GM19397 (cell line): ENCODE data around the gene UCK2.

ENCODE experiments used
- ATAC-seq: cut with Tn5 transposase; IDR thresholded peaks from one replicate; pipeline ENCODE4 v1.9.1; 2021; ENCODE audit warnings: mild to moderate bottlenecking, moderate library complexity; ENCODE audit not compliant: unreplicated experiment

The UCK2 gene

DNA sequence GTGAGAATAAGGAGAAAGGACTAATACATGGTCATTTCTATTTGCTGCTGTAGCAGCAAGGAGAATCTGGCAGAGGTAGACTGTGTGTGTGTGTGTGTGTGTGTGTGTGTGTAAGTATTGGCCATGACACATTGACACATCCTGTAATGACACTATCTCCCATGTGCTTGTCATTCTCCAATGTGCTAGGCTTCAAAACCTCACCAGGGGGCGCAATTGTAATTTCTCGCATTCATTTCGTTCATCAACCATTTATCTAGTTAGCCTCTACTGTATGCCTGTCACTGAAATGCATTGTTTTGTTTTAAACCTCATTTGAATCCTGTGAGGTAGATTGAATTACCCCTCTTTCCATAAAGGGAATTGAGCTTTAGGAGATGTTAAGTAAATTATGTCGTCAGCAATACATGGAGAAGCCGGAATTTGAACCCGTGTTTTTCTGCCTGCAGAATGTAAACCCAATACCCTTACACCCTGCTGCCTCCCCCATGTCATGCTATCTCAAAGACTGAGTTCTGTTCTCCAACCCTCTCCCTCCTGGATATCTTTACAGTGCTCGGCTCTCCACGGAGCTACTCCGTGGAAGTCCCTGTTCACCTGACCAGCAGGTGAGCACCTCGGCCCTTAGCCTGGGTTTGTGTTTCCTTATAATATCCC, 100.8 kb downstream of the UCK2 start:
- ATAC-seq: no peak

DNA sequence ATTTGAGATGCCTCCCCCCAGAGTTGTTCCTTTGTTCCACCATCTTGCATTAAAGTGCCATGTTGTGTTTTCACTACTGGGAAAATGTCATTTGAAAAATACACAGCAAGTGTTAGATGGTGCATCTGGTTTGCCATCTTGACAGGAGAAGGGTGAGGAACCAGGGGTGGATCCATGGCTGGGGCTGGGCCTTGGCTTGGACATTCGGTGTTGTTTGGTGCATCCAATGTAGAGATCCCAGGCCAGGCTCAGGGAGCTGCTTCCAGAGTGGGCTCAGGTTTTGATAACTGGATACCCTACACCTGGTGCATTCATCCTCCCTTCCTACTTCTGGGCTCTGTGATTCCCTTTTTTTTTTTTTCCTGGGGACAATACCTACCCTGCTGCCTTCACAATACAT, 103.5 kb downstream of the UCK2 start:
- ATAC-seq: no peak

DNA sequence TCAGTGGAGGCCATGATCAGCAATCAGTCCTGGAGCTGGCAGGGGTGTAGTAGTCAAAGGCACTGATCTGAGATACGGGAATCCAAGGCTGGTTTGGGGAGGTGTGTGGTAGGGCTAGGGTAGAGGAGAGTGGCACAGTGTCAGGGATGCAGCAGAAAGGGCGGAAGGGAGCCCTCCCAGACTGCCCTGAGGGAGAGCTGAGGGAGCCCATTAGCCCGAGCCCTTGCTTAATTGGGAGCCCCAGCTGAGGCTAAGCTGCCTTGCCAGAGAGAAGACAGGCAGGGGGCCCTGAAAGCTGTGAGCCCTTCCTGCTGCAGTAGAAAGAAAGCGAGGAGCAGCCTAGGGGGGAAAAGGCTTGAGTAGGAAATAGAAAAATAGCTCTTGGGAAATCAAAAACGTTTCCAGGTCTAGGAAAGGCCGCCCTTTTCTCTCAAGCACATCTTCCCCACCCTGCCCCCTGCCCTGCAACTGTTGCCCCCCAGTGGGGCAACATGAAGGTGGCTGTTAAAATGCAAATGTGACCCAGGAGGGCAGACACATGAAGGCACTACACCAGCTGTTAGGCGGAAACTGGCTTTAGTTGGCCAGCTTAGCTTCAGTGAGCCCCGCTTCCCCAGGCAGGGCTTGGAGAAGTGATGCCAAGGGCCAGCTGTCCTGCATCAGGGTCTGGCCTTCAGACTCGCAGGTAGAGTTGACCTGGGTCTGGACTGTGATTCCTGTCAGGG, 106.2 kb downstream of the UCK2 start:
- ATAC-seq: no peak

DNA sequence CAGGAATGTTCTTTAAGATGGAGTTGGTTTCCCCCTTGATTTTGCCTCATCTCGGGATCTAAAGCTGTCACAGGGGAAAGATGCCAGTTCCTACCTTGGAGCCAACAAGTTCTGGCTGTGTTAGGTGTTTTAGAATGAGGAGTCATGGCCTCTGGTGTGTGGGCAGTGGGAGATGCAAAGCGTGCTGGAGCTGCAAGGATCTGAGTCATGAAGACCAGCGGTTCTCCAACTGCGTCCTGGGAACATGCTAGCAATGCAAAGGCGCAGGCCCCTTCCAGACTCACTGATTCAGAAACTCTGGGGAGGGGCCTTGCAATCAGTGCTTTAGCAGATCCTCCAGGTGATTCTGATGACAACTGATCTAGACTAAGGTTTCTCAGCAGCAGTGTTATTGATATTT, 109.1 kb downstream of the UCK2 start:
- no peak for ATAC-seq

DNA sequence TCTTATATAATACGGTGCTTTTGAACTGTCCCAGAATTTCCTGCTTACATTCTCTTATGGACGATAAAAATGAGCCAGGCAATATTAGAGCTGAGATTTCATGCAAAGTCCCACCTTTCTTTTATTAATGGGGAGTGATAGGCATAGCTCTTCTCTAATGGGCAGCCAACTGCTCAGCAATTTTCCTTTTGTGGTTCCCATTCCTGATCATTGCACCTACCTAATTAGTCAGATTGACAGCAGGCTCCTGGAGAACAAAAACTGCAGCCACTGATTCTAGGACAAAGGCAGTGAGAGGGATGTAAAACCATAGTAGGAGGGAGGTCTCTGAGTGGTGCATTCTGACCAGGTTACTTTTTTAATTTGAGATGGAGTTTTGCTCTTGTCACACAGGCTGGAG, 110.4 kb downstream of the UCK2 start:
- ATAC-seq: no peak

DNA sequence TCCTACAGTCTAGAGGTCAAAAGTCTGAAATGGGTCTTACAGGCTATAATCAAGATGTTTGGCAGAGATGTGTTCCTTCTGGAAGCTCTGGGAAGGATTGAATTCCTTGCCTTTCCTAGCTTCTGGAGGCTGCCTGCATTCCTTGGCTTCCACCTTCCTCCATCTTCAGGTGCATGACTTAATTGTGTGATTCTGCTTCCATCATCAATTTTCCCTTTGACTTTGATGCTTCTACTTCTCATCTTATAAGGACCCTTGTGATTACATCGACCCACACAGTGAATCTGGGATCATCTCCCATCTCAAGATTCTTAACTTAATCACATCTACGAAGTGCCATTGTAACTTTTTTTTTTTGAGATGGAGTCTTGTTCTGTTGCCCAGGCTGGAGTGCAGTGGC, 111.4 kb downstream of the UCK2 start:
- ATAC-seq: no peak

DNA sequence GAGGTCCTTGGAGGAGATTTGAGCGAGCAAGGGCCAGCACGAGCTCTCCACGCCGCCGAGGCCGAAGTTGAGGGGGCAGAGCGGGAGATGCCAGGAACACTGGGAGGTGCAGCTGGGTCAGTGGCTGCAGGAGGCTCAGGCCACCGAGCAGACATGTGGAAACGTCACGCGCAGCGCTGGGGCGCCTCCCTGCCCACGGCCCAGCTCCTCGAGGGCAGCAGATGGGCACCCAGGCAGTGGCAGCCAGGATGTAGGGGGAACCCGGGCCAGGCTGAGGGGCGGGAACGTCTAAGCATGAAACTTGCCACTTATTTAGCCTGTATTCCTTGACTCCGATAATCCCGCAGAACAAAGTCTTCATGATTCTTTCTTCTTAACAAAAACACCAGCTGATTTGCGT, 114.1 kb downstream of the UCK2 start:
- ATAC-seq: no peak

DNA sequence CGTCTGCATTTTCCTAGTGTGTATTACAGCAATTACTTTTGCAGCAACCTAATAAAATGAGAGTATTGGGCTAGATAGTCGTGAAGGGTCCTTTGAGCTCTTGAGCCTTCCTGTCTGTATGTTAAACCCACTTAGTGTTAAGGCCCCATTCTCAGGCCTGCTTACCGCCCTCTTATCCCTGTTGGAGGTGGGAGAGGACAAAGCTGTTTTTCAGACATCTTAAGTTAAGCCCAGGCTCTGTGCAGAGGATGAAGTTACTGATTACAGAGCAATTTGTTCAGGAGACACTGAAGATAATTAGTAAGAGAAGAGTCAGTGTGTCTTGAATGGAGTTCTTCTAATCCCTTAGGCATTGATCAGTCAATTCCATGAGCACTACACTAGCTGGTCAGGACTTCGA, 114.6 kb downstream of the UCK2 start:
- no peak for ATAC-seq

DNA sequence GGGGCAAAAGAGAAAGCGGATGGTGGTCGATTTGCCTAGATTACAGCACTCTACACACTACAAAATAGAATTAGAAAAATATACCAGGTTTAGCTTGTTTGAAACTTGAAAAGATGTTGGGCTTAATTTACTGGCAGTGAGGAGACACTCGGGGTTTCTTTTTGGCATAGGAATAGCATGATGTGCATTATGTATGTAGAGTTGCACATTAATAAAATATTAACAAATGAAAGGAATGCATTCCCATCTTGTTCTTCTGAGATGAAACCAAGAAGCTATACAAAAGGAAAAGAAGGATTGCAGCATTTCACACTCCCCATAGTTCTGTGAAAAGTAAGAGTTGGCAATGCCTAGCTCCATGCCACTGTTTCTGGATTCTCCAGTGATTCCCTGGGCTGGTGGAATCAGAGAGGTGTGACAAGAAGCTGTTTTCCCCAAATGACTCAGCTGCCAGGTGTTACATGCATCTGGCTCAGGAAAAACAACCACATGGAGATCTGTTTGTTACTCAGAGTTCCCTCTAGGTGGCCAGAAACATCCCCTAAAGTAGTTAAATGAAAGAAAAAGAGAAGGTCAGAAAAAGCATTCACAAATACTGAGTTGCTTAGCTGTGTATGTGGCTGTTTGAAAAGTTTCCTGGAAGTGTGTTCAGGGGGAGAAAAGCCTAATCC, 115.6 kb downstream of the UCK2 start:
- no peak for ATAC-seq

DNA sequence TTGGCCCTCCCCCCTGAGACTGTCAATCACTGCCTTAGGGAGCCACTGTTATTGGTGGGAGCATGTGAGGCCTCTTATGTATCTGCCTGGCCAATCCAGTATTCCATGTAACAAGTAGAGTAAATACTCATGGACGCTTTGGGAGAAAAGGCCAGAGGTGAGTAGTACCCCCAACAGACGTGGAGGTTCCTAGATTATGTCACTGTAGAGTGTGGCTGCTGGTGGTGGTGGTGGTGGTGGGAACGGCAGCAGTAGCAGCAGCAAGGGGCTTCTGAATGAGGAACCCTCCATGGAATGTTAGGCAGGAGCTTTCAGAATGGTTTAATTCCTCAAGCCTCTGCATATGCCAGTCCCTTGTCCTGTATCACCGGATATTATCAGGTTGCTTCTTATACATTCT, 118.5 kb downstream of the UCK2 start:
- no peak for ATAC-seq

DNA sequence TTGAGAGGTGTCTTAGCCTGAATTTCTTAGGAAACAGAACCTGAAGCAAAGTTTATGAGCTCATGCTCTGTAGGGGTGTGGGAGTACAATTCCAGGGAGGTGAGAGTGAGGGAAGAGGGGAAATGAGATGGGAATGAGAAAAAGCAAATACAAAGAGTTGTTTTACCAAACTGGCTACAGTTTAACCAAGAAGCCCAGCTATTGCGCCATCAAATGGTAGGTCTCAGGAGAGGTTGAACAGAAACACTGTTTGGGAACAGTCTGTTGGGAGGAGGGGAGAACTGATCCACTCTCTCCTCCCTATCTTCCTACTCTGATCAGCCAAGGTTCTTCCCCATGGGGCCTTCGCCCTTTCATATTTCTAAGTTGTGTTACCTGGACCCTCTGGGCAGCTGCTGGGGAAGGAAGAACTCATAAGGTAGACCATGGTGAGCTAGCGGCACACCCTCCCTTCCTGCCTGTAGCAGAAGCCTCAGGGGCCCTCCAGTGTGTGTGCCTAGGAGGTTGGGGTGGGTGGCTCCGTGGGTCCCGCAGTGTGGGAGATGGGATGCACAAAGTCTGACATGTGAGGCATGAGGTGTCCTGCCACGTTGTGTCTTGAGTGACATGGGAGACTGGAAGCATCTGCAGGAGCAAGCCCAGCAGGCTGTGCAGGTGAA, 120.5 kb downstream of the UCK2 start:
- ATAC-seq: no peak

DNA sequence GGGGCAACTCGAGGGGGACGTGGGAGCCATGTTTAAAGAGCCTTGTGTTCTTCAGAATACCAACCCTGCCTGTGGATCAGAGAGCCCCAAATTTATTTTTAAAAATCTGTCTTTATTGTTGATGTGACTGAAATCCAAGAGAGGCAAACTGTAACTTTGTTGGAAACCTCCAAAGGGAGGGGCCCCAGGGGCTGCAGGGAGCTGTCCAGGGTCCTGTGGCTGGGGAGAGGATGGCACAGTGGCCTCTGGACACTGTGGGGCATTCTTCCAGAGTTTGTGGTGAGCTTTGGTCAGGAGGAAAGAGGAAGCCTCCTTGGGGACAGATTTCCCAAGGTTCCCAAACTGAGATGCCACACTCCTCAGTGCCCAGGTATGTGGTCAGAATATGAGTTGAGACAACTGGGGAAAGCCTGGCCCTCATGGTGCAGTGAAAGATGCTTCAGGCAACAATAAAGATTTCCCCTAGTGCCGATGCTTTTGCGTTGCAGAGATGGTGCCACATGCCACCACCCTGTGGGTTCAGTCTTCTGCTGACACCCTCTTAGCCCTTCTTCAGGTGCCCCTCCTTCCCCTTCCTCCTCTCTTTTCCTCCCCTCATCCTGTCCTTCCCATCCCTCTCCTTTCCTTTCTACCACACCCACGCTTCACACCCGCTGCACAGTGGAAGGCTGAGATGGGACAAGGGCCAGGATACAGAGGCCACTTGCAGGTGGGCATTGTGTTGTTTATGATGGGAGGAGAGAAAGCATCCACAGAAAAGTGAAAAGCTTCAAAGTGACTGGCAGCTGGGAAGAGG, 122.1 kb downstream of the UCK2 start:
- no peak for ATAC-seq

DNA sequence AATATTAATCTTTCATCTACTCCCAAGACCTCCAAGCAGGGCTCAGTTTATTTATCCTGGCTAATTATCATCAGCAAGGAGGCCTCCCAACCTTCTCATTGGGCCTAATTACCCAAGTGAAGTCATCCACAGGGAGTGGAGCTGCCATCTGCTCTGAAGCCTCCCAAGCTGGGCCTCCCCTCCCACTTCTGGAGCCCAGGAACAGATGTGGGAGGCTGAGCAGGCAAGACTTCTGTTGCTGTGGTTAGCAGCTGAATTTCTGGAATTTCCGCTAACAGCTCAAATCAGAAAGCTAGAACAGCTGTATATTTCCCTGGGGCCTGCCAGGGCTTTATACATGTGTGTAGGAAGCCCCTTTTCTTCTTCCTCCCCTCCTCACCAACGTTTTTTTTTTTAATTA, 127.5 kb downstream of the UCK2 start:
- no peak for ATAC-seq

DNA sequence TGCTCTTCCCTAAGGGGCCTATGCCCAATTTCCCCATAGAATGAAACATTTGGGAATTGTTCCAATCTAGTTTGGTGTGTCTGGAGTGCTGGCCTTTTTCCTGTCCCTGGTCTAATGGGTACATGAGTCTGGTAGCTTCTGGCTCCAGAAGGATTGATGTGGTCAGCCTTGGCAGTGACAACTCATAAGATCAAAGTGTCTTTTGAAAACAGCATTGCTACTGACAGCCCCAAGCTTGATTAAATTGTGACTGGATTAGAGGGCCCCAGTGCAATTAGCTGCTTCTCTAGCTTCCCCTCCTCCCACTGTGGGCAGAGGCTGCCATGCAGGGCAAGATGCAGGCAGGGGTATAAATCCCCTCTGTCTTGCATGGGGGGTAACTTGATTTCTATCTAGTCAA, 130.9 kb downstream of the UCK2 start:
- ATAC-seq: no peak

DNA sequence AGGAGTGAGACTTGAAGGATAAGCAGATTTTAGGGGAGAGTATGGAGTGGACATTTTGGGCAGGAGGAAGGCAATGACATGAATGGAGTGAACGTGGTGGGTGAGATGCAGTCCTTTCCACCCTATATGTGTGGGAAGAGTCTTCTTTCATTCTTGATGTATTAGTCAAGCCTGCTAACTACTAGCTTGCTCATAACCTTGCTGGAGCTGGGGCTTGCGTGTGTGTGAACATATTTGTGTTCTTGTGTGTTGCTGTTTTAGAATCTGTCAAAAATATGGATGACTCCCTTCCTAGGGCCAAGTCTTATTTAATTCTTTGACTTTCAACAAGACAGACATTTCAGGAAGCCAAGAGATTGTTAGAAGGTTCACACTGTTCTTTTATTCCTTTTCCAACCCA, 132.7 kb downstream of the UCK2 start:
- ATAC-seq: no peak

DNA sequence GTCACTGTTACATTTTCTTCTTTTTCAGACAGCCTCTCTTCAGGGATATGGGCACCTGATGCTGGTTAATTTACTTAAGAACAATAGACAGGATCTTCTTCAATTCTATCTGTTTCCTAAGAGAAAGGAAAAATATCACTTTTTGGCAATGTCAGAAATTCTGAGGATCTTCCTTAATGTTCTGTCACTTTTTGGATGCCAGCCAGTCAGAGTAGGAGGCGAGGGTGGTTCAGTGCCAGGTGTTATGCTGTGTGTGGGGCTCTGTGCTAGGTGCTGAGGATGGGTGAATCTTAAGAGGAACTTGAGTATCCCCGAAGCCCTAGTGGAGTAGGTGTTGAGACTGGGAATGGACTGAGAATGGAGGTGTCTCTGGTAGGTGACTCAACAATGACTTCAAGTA, 133.5 kb downstream of the UCK2 start:
- no peak for ATAC-seq
